GM15510 (cell line): ENCODE data around the gene DCUN1D2.

ENCODE experiments used
- POLR2A ChIP-seq: IDR thresholded peaks from 3 replicates; pipeline ENCODE4 v1.6.1; 2011; ENCODE audit warnings: borderline replicate concordance; ENCODE audit not compliant: insufficient read length; ENCODE audit errors: extremely low read depth

DCUN1D2 gene

DNA sequence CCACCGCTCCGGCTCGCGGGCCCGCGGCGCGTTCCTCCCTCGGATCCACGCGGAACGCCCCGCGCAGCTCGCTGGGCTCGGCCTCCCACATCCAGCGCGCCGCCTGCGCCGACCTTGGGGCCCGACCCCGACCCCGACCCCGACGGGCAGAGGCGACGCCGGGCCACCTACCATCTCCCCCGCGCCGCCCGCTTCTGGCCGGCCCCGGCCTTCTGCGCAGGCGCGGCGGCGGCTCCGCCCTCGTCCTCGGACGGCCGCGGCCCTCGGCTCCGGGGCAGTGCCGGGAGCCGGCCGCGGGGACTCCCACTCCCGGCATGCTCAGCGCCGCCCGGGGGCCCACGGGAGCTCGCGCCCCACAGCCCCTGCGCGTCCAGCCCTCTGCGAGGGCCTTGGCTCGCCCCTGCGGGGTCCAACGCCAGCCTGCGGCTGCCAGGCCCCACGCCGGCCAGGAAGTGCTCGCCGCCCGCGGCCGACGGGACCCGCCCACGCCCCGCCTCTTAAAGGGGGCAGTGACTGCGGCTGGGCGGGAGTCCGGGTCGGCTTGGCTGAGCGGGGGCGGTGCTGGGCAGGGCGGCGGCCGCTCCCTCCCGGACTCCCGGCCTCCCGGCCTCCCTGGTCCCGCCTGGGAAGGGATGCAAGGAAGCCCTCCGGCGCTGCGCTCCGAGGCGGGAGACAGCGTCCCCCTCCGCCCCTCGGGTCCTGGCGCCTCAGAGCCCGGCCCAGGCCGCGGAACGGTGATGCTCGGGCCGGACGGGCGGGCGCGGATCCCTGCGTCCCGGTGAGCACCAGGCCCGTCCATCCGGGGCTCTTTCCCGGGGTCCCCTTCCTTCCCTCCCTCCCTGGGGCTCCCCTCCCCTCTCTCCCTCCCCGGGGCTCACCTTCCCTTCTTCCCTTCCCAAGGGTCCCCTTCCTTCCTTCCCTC lies at the start of gene DCUN1D2:
DCUN1D2 (minus strand) TSS at position 216 of the 922 bp plus-strand sequence; CDS start at position 174, 42 bp downstream.
- TF ChIP-seq POLR2A, result peak; percentile 88

DNA sequence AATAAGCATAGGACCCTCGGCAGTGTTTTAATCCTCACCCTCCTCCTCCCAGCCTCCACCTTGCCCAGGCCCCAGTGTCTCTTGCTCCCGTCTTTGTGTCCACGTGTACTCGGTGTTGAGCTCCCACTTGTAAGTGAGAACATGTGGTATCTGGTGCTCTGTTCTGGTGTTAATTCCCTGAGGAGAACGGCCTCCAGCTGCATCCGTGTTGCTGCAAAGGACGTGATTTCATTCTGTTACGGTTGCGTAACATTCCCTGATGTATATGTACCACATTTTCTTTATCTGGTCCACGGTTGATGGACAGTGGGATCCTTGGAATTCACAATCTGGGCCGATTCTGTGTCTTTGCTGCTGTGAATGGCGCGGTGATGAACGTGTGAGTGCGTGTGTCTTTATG lies 49.3 kb upstream of the DCUN1D2 start:
- no peak for TF ChIP-seq POLR2A

DNA sequence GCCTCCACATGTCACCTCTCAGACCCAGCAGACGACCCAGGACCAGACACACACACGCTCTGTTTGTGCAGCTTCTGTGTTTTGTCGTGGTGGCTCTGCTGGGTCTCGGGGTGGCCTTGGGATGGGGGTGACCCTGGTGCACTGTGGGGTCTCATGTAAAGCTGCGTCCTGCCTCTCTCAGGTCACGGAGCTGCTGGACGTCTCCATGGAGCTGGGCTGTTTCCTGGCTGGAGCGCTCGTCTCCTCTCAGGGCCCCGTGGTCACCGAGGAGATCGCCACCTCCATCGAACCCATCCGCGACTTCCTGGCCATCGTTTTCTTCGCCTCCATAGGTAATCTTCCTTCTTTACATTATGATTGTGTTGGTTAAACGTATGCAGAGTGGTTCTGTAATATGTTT lies 48.7 kb upstream of the DCUN1D2 start:
- no peak for TF ChIP-seq POLR2A

DNA sequence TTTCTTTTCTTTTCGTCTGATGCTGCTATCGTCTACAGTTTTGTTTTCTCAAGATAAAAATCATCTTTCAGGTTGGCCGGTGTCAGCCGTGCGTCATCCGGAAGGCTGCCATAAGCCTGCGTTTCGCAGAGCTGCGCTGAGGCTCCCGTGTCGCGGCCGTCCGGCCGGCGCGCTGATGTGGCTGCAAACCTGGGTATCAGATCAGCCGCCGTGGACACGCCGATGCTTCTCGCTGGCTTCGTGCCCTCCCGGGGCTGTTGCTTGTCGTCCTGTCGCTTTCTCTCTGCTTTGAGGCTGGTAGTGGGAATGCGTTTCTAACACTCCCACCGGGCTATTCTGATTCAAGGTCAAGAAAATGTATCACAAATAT lies 48.2 kb upstream of the DCUN1D2 start:
- TF ChIP-seq POLR2A, result no peak

DNA sequence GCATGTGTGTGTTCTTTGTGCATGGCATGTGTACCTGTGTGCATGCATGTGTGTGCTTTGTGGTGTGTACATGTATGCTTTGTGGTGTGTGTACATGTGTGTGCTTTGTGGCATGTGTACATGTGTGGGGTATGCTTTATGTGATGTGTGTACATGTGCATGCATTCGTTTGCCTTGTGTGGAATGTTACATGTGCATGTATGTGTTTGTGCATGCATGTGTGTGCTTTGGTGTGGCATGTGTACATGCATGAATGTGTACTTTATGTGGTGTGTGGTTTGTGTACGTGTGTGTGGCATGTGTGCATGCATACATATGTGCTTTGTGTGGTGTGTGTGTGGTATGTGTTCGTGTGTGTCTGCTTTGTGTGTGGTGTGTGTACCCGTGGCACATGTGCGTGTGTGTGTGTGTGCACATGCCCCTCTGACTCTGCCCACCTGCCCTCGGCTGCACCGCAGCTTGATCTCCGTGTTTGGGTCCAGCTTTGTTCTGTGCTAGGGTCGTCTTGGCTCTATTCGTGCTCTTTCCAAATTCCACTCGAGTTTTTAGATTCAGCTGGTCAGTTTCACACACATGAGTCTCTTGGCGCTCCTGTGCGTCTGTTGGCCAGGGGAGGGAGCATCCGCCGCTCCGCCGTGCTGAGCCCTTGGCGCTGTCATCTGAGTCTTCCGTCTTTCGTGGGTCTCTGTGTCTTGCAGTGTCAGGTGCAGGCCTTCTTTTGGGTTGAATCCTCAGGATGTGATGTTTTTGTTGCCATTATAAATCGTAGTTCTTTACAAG lies 47.6 kb upstream of the DCUN1D2 start:
- no peak for TF ChIP-seq POLR2A

DNA sequence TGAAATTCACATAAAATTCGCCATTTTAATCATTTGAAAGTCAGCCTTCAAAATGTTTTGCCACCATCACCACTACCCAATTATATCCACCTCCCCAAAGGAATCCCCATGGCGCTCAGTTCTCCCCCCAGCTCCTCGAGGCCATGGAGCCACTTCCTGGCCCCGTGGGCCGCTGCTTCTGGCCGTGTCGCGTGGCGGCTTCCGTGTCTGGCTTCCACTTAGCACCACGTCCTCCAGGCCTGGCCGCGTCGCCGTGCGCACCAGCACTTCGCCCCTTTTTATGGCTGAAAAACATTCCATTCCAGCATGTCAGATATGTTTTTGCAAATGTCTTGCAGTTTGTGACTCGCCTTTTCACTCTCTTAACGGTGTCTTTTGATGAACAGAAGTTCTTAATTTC lies 46.7 kb upstream of the DCUN1D2 start:
- TF ChIP-seq POLR2A, result no peak

DNA sequence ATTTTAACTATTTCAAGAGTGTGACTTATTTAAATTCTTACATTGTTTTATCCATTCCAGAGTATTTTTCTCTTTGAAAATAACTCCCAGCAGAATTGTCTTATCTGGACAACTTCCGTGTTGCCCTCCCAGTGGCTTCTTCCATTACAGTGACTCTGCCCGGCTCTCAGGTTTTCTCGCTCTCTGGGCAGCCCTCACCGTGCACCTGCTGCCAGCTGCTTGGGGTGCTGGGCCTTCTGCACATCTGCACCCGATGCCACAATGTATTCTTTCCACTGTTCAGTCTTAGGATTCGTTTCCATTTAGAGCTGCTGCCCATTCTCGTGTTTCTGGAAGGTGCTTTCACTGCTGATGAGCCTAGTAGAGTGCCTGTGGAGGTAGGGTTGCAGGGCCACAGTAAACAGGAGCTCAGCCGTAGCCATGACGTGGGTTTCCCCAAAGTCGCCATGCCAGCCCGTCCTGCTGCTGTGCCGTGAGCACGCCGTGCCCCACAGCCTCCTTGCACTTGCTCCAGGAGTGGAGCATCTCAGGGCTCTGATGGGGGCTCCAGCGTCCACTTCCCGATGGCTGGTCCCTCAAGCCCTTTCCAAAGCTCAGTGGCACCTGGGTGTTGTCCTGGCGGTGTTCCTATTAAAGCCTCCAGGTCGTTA lies 46.1 kb upstream of the DCUN1D2 start:
- no peak for TF ChIP-seq POLR2A

DNA sequence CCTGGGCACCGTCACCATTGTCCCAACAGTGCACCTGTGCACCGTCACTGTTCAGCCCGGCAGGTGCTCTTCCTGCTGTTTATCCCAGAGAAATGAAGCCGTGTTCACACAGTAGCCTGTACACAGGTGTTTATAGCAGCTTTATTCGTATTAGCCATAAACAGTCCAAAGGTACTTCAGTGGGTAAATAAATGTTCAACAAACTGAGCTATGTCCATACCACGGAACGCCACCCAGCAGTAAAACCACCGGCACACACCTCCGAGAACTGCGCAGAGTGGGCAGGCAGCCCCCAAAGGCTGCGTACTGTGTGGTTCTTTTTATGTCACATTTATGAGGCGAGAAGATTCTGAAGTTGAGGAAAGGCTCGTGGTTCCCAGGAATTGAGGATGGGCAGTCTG lies 44.9 kb upstream of the DCUN1D2 start:
- TF ChIP-seq POLR2A, result no peak

DNA sequence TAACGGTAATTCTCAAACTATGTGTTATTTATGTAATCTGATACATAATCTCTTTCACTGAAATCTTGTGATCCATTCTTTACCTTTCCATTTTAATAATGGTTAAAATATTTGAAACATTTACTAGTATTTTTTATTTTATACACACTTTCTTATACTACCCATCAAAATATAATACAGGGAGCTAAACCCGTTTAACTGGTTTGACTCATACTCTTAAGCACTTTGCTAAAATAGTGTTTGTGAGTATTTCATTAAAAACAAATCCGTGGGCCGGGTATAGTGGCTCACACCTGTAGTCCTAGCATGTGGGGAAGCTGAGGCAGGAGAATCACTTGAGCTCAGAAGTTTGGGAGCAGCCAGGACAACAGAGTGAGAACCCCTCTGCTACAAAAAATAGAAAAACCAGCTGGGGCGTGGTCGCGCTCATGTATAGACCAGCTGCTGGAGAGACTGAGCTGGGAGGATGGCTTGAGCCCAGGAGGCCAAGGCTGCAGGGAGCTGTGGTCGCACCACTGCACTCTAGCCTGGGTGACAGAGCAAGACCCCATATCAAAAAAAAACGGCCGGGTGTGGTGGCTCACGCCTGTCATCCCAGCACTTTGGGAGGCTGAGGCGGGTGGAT lies 43.8 kb upstream of the DCUN1D2 start:
- no peak for TF ChIP-seq POLR2A

DNA sequence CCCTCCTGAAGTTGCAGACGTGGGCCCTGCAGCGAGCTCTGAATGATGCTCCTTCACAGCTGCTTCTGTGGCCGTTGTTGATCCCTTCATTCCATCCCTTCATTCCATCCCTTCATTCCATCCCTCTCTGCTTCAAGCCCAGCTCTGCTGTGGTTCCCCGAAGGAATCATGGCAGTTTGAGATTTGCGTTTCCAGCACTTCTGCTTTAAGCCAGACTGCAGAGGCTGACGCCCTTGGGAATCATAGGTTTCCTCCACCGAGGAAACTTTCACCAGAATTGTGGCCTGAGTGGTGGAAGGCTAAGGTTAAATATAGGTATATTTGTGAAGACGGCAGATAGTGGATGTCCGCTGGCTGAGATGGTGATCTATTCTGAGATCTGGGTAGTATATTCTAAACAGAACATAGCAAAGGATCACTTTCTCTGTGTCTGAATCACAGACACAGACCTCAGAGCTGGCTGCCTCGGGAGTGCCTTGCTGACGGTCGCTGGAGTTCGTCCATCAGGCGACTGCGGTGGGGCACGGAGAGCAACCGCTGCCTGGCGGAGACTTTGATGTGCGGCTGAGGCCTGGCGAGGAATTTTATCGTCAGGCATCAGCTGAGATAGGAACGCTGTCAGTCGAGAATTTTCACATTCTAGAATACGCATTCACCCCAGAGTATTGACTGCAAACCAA lies 42.8 kb upstream of the DCUN1D2 start:
- no peak for TF ChIP-seq POLR2A

DNA sequence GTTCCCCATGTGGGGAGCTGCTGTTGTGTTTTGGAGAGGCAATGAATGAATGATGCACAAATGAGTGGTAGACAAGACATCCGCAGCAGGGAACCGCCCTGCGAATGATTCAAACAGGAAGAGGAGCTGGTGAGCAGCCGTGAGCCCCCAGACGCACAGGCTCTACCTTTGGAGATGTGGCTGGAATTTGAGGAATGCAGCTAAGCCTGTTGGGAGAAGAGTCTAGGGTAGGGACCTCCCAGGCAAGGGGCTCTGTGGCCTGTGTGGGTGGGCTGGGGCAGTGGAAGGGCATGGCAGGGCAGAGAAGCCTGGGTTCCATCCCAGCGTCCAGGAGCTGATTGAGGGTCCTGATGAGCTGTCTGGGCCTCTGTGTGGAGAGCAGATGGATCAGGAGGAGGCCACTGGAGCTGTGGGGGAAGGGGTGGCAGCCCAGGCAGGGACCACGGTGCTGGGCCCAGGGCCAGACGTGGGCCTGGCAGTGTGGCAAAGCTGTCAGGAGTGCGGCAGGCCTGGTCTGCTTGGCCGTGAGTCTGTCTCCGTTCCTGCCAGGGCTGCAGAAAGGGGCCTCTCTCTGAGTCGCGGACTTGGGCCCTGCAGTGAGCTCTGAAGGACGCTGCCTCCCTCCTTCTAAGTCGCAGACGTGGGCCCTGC lies 41.8 kb upstream of the DCUN1D2 start:
- no peak for TF ChIP-seq POLR2A

DNA sequence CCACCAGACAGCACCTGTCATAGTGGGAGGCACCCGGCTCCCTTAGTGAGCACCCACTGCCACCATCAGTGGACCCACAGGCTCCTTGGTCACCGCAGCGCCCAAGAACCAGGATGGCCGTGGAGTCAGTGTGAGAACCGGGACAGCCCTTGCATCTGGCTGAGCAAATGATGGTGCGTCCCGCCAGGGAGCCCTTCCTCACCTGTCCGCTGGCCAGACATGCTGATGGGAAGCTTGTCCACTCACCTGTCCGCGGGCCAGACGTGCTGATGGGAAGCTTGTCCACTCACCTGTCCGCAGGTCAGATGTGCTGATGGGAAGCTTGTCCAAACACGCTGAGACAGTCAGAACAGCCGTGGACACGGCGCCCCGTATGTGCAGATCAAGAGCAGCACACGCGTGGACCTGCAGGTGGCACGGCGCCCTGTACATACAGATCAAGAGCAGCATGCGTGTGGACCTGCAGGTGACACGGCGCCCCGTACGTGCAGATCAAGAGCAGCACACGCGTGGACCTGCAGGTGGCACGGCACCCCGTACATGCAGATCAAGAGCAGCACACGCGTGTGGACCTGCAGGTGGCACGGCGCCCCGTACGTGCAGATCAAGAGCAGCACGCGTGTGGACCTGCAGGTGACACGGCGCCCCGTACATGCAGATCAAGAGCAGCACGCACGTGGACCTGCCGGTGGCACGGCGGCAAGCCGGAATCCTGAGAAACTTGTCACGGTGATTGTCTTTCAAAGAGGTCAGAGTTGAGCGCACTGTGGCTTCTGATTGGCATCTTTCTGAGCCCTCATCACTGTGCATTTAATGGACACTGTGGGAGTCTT lies 40.7 kb upstream of the DCUN1D2 start:
- no peak for TF ChIP-seq POLR2A

DNA sequence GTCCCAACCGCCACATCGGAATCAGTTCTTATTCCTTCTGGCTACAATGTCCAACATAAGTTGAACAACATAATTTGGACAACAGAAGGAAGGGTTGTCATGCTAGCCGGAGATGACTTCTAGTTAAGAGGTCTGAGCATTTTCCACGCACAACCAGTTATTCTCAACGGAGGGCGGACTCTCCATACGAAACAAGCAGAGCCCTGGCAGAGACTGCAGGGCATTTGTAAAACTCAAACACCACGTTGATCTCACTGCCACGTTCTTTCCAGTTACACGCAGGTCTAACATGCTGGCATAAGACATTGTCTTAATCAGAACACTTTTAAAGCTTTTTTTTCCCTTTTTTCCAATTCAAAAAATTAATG lies 38.3 kb upstream of the DCUN1D2 start:
- TF ChIP-seq POLR2A, result no peak
